Measurements from ENCODE around the gene LRRC15. TPM values are rescaled to one million over a fixed set of nuclear protein-coding genes. Genes with fewer than 3 reads are reported as not detected.

LRRC15 gene
- total and polyA plus RNA-seq, 2 experiments from 2014 or later, result 0.05 to 0.14 TPM

- H3K4me3 ChIP-seq, result no peak overlapping the region
- H3K27ac Mint-ChIP-seq, result no peak overlapping the region
- peaks cover 32% of the 10 kb centered on the region for H3K4me1 Mint-ChIP-seq
- TF ChIP-seq CREB1 (CRISPR knock-in tag; IDR thresholded peaks at IDR 0.05; ENCODE audit: low read depth) (no peak), JUNB (IDR thresholded peaks at IDR 0.05; ENCODE audit: unreplicated experiment) (no peak), EZH2 (IDR thresholded peaks at IDR 0.05; ENCODE audit: low read depth, unreplicated experiment) (no peak), NANOG (IDR thresholded peaks at IDR 0.05; ENCODE audit: borderline replicate concordance) (no peak), STAT1 (IDR thresholded peaks at IDR 0.05; ENCODE audit: unreplicated experiment) (no peak), EZH2phosphoT487 (IDR thresholded peaks at IDR 0.05; ENCODE audit: unreplicated experiment) (no peak), ZNF462 (CRISPR knock-in tag; IDR thresholded peaks at IDR 0.05) (no peak), ZNF331 (CRISPR knock-in tag; IDR thresholded peaks at IDR 0.05; ENCODE audit: low read depth) (no peak), REST (IDR thresholded peaks at IDR 0.05; ENCODE audit: unreplicated experiment) (no peak), ZNF114 (CRISPR knock-in tag; IDR thresholded peaks at IDR 0.05) (no peak), POLR2AphosphoS5 (IDR thresholded peaks at IDR 0.05; ENCODE audit: low read depth) (no peak)
- TF ChIP-seq, protein P1, sequence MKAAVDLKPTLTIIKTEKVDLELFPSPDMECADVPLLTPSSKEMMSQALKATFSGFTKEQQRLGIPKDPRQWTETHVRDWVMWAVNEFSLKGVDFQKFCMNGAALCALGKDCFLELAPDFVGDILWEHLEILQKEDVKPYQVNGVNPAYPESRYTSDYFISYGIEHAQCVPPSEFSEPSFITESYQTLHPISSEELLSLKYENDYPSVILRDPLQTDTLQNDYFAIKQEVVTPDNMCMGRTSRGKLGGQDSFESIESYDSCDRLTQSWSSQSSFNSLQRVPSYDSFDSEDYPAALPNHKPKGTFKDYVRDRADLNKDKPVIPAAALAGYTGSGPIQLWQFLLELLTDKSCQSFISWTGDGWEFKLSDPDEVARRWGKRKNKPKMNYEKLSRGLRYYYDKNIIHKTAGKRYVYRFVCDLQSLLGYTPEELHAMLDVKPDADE (IDR thresholded peaks at IDR 0.05), result no peak
- TF ChIP-seq, protein P2, sequence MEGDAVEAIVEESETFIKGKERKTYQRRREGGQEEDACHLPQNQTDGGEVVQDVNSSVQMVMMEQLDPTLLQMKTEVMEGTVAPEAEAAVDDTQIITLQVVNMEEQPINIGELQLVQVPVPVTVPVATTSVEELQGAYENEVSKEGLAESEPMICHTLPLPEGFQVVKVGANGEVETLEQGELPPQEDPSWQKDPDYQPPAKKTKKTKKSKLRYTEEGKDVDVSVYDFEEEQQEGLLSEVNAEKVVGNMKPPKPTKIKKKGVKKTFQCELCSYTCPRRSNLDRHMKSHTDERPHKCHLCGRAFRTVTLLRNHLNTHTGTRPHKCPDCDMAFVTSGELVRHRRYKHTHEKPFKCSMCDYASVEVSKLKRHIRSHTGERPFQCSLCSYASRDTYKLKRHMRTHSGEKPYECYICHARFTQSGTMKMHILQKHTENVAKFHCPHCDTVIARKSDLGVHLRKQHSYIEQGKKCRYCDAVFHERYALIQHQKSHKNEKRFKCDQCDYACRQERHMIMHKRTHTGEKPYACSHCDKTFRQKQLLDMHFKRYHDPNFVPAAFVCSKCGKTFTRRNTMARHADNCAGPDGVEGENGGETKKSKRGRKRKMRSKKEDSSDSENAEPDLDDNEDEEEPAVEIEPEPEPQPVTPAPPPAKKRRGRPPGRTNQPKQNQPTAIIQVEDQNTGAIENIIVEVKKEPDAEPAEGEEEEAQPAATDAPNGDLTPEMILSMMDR (conservative IDR thresholded peaks at IDR 0.05; ENCODE audit: low read depth in 2 of 2), result no peak
- no peaks in the 10 kb centered on the region for H3K9me3 Mint-ChIP-seq
- no peaks in the 10 kb centered on the region for H3F3A ChIP-seq (replicated peaks; ENCODE audit: low read depth)
- H3K9me2 ChIP-seq (ENCODE audit: insufficient read depth), result no peaks in the 10 kb centered on the region
- no peak overlapping the region for H3K27ac ChIP-seq (ENCODE audit: low read depth)
- H3K27me3 ChIP-seq (ENCODE audit: insufficient read depth), result no peaks in the 10 kb centered on the region
- H3K79me2 ChIP-seq (replicated peaks; ENCODE audit: insufficient read depth), result no peaks in the 10 kb centered on the region
- no peak overlapping the region for H3K4me3 Mint-ChIP-seq
- H4K20me1 ChIP-seq (replicated peaks; ENCODE audit: insufficient read depth), result no peaks in the 10 kb centered on the region
- H3K36me3 ChIP-seq (ENCODE audit: insufficient read depth), result no peaks in the 10 kb centered on the region
- no peak overlapping the region for H3K4me2 ChIP-seq
- no peak overlapping the region for H2AFZ ChIP-seq
- no peak for DNase-seq (ENCODE audit: low spot score)
- ATAC-seq, result no peak
- H3K27me3 Mint-ChIP-seq (ENCODE audit: insufficient read depth, low read depth, poor library complexity), result peaks cover 8% of the 10 kb centered on the region
- peaks cover 4% of the 10 kb centered on the region; the same call in 1 of the 2 replicates for H3K4me1 ChIP-seq (ENCODE audit: insufficient read depth)
- no peaks in the 10 kb centered on the region for H3K36me3 Mint-ChIP-seq (ENCODE audit: low read depth)
These were observed 15.0 kb upstream of the LRRC15 start for GRCh38 chr3:194384569-194385001.
